DMS79 treated with DMSO at 0.1 percent for 48 hours (cell line): Measurements from ENCODE around the gene GOSR1.
"Not testable (repeated sequence)": the region's sequence is repeated elsewhere in the genome, so short reads cannot be mapped to it uniquely, and the experiment has no call there.

ENCODE experiments used
- DNase-seq: peaks from one replicate; lab custom pipeline; 2025; lab: John Stamatoyannopoulos, UW

Gene GOSR1

GRCh38 chr17:30575648-30576325, 98.6 kb downstream of the GOSR1 start:
- not testable (repeated sequence) for DNase-seq

GRCh38 chr17:30576326-30576861, 99.2 kb downstream of the GOSR1 start:
- DNase-seq, result no peak
